Activated T-cell treated with anti-CD3 and anti-CD28 coated beads for 24 hours (primary cell): ENCODE measurements around the gene KLHL18.
"Not testable (repeated sequence)": the region's sequence is repeated elsewhere in the genome, so short reads cannot be mapped to it uniquely, and the experiment has no call there.

Experiments
- DNase-seq: peaks from one replicate; pipeline ENCODE4 v3.0.0-alpha.2; 2020; ENCODE audit warnings: low read depth

Gene KLHL18

DNA sequence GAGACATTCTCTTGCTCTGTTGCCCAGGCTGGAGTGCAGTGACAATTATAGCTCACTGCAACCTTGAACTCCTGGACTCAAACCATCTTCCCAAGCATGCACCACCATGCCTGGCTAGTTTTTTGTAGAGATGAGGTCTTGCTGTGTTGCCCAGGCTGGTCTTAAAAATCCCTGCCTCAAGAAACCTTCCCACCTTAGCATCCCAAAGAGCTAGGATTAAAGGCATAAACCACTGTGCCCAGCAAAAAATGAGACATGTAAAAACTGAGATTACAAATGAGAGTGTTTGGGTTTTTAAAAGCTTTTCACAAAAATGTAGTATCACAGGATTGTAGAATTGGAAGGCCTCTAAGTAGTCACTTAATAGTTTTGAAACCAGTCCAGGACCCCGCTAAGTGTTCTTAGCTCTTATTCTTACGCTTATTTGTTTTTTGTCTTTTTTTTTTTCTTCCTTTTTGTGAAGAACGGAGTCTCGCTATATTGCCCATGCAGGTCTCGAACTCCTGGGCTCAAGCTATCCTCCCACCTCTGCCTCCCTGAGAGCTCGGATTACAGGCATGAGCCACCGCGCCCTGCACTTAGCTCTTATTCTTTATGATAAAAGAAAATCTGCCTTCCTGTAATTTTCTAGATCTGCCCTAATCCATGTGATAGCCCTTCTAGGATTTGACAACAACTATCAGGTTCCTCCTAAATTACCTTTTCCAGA lies 31.5 kb downstream of the KLHL18 start:
- no peak for DNase-seq

DNA sequence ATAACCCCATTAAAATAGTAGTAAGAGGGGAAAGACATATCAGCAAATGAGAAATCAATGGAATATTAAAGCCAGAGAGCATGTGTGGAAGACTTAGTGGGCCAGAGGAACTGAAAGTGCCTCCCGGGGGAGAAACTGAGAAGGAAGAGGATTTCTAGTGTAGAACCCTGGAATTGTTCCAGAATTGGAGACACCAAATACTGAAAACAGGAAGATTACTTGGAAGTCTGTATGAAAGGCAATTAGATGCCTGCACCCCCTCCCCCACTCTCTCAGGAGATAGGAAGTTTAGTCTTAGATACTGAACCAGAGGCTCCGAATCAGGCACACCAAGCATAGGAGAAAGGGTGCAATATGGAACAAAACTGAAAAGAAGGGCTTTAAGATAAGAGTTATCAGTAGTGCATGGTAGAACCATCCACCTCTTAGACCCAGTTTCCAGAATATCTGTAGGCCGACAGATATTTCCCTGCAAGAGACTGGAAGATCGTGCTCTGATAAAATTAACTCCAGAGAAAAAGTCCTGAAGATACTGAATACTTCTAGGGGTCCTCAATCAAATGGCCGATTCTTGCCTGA lies 32.4 kb downstream of the KLHL18 start:
- no peak for DNase-seq

DNA sequence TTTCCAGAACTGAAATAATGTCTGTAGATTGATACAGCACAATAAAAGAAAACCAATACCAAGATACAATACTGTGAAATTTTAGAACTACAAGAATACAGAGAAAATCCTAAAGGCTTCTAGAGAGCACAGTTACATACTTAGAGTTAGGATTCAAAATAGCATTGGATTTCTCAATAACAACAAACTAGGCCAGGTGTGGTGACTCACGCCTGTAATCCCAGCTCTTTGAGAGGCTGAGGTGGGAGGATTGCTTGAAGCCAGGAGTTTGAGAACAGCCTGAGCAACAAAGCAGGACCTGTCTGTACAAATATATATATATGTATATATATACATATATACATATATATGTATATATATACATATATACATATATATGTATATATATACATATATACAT lies 33.4 kb downstream of the KLHL18 start:
- DNase-seq: not testable (repeated sequence)

- DNase-seq: no peak
Observed at GRCh38 chr3:47318916-47319315, 36.2 kb downstream of the KLHL18 start.

DNA sequence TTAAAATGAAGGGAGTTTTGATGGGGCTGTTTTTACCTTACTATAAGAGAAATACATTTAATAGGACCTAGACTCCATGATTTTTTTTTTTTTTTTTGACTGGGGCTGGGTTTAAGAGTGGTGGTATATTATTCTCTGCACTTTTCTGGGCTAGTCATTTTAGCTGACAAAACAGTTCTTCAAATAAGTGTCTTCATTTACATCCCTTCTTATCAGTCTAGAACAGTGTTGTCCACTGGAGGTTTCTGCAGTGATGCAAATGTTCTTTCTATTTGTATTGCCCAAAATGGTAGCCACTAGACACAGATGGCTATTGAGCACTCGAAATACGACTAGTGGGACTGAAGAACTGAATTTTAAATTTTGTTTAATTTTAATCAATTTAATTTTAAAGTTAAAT lies 37.2 kb downstream of the KLHL18 start:
- no peak for DNase-seq

DNA sequence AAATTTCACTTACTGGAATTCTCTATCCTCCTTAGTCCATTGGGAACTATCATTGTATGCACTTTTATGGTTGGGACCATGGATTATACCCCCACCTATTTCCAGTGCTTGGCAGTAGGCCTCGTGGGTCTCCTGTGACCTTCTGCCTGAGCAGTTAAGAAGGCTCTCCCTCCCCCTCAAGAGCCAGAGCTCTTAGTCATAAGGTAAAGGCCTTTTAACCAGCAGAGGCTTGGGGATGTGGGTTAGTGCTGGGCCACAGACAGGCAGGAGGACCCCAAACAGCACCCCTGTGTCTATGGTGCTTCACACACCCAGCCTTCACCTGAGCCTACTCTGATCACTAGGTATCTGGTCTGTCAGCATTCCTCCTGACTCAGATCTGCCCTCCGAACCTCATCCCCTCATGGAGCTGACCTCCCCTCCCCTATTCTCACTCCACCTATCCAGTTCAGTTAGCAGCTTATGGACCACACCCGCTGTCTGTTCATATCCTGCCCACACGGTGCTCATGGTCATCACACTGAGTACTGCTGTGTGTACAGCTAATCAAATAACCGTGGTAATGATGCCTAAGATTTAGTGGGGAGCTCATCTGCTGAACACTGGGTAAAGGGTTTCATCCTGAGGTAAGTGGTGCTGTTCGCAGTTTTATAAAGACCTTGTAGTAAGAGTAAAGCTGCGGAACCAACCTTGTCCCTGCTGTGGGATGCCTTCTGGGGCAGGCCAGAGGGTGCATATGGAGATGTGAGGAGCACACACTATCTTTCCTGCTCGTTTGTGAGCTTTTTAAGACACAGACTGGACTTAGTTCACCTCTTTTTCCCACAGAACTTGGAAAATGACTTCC lies 40.9 kb downstream of the KLHL18 start:
- DNase-seq: no peak

- DNase-seq: peak; percentile 18
Observed at GRCh38 chr3:47324278-47324865, 41.6 kb downstream of the KLHL18 start.

DNA sequence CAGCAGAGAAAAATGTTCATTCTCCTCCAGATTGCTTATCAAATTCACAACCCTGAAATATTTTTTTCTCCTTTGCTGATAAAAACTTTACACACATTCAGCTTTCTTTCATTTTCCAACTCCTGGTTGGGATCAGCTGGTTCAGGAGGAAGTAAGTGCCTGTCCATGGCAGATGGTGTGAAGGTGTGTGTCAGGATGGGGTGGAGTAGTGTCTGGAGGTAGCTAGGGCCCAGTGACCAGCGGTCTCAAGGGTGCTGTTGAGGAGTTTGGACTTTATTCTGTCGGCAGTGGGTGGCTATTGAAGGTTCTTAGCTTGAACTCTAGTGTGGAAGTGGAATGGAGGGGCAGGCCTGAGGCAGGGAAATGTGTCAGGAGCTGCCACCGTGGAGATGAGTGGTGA lies 51.2 kb downstream of the KLHL18 start:
- DNase-seq: no peak

DNA sequence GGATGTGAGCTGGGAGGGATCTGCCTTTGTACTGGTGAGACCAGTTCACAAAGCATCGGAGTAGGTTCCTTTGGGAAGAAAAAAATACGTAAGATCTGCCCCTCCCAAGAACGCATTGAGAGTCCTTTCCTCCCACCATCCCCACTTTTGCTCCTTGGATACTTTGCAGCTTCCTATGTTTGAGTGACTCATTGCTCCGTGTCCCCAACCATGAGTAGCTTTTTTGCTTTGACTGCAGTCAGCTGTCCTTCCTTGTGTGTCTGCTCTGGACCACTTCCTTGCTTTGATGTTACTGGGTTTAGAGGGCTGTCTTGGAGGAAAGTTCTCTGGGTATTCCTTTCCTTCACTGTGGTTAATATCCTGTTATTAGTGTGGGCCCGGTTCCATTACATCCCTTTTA lies 54.9 kb downstream of the KLHL18 start:
- no peak for DNase-seq

- DNase-seq: no peak
Observed at GRCh38 chr3:47339951-47340350, 57.2 kb downstream of the KLHL18 start.

DNA sequence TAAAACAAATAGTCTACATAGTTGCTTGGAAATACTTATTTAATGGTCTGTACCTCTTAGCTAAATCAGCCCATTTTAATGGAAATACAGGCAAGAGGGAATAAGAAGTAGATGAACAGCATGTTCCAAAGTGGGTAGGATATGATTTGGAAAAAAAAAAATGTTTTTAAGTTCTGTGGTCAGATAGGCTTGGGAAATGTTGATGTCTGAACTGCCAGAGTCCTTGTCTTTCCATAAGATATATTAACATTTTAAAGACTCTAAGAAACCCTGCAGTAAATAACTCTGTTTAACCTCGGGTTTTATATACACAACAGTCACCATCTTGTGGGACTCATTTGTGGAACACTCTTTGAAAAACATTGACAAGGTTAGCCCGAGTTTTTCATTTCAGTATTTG lies 58.1 kb downstream of the KLHL18 start:
- DNase-seq: no peak

- no peak for DNase-seq
Observed at GRCh38 chr3:47342151-47342550, 59.4 kb downstream of the KLHL18 start.

- no peak for DNase-seq
Observed at GRCh38 chr3:47342812-47343211, 60.1 kb downstream of the KLHL18 start.

GRCh38 chr3:47343471-47343971 lies 60.8 kb downstream of the KLHL18 start:
- DNase-seq: no peak

DNA sequence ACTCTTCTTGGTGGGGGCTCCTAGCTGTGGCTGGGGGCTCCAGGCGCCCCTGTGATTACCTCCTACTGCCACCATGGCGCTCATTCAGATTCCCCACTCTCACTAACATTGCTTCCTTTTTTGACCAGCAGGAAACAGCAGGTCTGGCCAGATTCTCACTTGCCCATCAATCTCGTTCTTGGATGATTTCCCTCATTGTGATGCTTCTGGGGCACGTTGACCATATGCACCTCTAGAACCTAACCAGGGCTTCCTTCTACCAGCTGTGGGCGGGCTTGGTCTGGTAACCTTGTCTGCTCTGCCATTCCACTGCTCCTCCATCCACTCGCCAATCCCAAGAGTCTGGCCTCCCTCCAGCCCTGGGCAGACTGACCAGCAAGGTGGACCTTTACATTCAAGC lies 62.2 kb downstream of the KLHL18 start:
- DNase-seq: no peak

DNA sequence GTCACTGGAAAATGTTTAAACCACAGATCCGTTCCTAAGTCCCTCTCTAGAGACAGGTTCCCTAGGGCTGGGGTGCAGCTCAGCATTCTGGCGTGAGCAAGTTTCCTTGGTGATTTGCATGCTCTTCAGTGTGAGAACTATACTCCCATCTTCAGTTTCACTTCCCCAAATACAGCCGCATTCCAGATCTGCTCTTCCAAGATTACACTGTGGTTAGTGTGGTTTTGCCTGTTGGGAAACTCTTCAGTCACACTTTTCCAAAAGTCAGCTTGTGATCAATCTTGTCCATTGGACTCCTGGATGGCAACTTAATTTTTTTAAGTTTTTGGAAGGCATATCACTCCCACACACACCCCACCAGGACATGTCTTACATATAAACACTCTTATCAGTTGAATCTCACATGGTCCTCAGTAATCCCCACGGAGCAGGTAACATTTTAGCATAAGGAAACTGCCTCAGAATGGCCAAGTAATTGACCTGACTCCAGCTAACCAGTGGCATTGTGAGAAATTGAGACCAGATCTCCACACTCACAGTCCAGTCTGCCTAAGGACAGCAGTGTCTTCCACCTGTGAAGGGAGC lies 64.6 kb downstream of the KLHL18 start:
- DNase-seq: no peak

GRCh38 chr3:47348411-47349154 lies 65.8 kb downstream of the KLHL18 start:
- no peak for DNase-seq

- DNase-seq: no peak
Observed at GRCh38 chr3:47355010-47355409, 72.3 kb downstream of the KLHL18 start.

DNA sequence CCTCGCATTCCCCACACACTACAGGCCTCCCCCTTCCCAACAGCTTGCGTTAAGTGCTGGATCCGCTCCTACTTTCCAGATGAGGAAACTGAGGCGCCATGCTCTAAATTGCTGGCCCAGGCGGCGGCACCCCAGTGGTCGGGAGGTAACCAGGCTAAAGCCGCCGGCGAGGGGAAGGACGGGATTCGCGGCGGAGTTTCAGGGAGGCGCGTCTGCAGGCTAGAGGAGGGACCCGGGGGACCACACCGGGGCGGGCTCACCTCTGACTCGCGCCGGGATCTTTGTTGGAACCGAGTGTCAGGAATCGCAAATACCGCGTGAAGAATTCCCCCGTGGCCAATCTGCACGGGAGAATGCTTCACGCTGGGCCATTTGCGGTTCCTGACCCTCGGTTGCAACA lies 73.5 kb downstream of the KLHL18 start:
- no peak for DNase-seq

- DNase-seq: no peak
Observed at GRCh38 chr3:47359323-47359722, 76.6 kb downstream of the KLHL18 start.

DNA sequence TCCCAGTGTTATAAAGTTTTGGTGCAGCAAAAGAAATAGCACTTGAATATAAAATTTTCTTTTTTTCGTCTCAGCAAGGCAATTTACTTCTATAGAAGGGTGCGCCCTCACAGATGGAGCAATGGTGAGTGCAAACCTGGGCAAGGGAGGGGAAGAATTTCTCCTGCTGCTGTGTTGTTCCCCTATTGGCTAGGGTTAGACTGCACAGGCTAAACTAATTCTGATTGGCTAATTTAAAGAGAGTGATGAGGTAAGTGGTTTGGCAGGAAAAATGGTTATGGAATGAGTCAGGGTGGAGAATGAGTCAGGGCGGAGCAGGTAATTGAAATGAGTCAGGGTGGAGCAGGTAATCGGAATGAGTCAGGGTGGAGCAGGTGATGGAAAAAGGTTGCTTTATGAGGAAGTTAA lies 77.4 kb downstream of the KLHL18 start:
- DNase-seq: not testable (repeated sequence)
